Prostate gland (tissue), 2 donors: Measurements from ENCODE around the gene OR51D1. TPM values are rescaled to one million over a fixed set of nuclear protein-coding genes. Genes with fewer than 3 reads are reported as not detected.

Experiments
- DNase-seq: peaks from one replicate; pipeline ENCODE4 v3.0.0-alpha.2; 2019; ENCODE audit warnings: low spot score
- H3K27ac ChIP-seq, 2 donors: fragments of 200-600 bp; sonication (generic); 2 replicates each; pipeline ENCODE4 v1.5.1; 2017 to 2019
- H3K27me3 ChIP-seq: fragments of 200-600 bp; sonication (generic); replicated peaks from 2 replicates; pipeline ENCODE4 v1.5.1; 2019; ENCODE audit not compliant: insufficient read depth
- H3K36me3 ChIP-seq, 2 donors: fragments of 200-600 bp; sonication (generic); 1 replicate in 1 of 2; 2 replicates in 1 of 2; pipeline versions ENCODE4 v1.5.1 to v1.8.1; 2017 to 2019
- H3K4me1 ChIP-seq: fragments of 200-600 bp; sonication (generic); replicated peaks from 2 replicates; pipeline ENCODE4 v1.5.1; 2019
- H3K4me3 ChIP-seq, 2 donors: fragments of 200-600 bp; sonication (generic); 2 replicates each; pipeline ENCODE4 v1.5.1; 2017 to 2019
- H3K9me3 ChIP-seq: fragments of 200-600 bp; sonication (generic); 2 replicates; pipeline ENCODE4 v1.5.1; 2017
- CTCF ChIP-seq, 4 experiments: fragments of 200-600 bp in 2 of 4; fragments of 450-650 bp in 2 of 4; sonication (generic) in 2 of 4; IDR thresholded peaks; 1 replicate in 3 of 4; 2 replicates in 1 of 4; pipeline ENCODE4 v1.5.1; 2016 to 2019; ENCODE audit warnings: antibody characterized with exemption in 4 of 4, mild to moderate bottlenecking in 2 of 4, moderate library complexity in 2 of 4
- POLR2A ChIP-seq: fragments of 450-650 bp; IDR thresholded peaks from one replicate; pipeline ENCODE4 v1.6.1; 2016; ENCODE audit warnings: antibody characterized with exemption, mild to moderate bottlenecking
- POLR2AphosphoS5 ChIP-seq: sonication (generic); formaldehyde crosslinking; IDR thresholded peaks from one replicate; pipeline ENCODE4 v1.6.1; 2017; ENCODE audit warnings: antibody characterized with exemption
- WGBS: methylation state at CpG from one replicate; pipeline ENCODE4 v1.1.5; 2018; 5-methylcytosine and 5-hydroxymethylcytosine counted together
- intact Hi-C: fragments of 100-400 bp; cut with DNase I; formaldehyde crosslinking; loops from one replicate; pipeline ENCODE4 v1.14.2; 2022
- total RNA-seq, 2 donors: library from RNA; depleted of rRNA; stranded (reverse); fragments of >200 nt; gene quantifications; one replicate each; pipeline ENCODE4 v1.1.0, GENCODE V29; 2016

The OR51D1 gene
- total RNA-seq, 2 donors from 2014 or later = not detected

GRCh38 chr11:4643682-4644081 lies 6.4 kb downstream of the OR51D1 start, which contains the start of gene OR51E1:
Gene OR51E1, plus strand, starts transcription at chr11:4643982. Its CDS starts 8,545 bp downstream, at chr11:4652527.
- intact Hi-C loops = no loop called here
- H3K4me3 ChIP-seq = peak within 1 kb of the TSS; percentile 0 to 8
- no peaks in the 10 kb centered on the region for H3K4me1 ChIP-seq
- no peak for TF ChIP-seq CTCF (IDR thresholded peaks at IDR 0.05)
- TF ChIP-seq POLR2AphosphoS5 = no peak
- TF ChIP-seq POLR2A = no peak
- peak within 1 kb of the TSS in 1 of 2 donors; percentile 12 for H3K27ac ChIP-seq
- H3K36me3 ChIP-seq = no peaks in the 10 kb centered on the region
- WGBS = 81% methylated on average over 3 of the region's 3 CpGs
- DNase-seq = no peak
- no peaks in the 10 kb centered on the region for H3K27me3 ChIP-seq
- no peaks in the 10 kb centered on the region for H3K9me3 ChIP-seq

- Histone ChIP-seq H3K4me3 (peak overlapping the region; percentile 0 to 3), H3K27me3 (no peaks in the 10 kb centered on the region), H3K27ac (peak overlapping the region in 1 of 2 donors; percentile 12), H3K36me3 (no peaks in the 10 kb centered on the region), H3K9me3 (no peaks in the 10 kb centered on the region), H3K4me1 (no peaks in the 10 kb centered on the region)
- intact Hi-C loops = no loop called here
- DNase-seq = no peak
- WGBS = 75% methylated on average over 4 of the region's 4 CpGs
- no peak for TF ChIP-seq CTCF (IDR thresholded peaks at IDR 0.05)
- TF ChIP-seq POLR2AphosphoS5 = no peak
- TF ChIP-seq POLR2A = no peak
Observed at GRCh38 chr11:4644233-4644632, 7.0 kb downstream of the OR51D1 start.

GRCh38 chr11:4645974-4646373 lies 8.7 kb downstream of the OR51D1 start:
- 34% methylated on average over 2 of the region's 2 CpGs for WGBS
- H3K27me3 ChIP-seq = no peaks in the 10 kb centered on the region
- no peaks in the 10 kb centered on the region for H3K4me1 ChIP-seq
- TF ChIP-seq CTCF (IDR thresholded peaks at IDR 0.05) (no peak), POLR2A (no peak), POLR2AphosphoS5 (peak; percentile 7)
- no peaks in the 10 kb centered on the region for H3K36me3 ChIP-seq
- H3K4me3 ChIP-seq = no peak overlapping the region
- DNase-seq = no peak
- peak overlapping the region in 1 of 2 donors; percentile 44 for H3K27ac ChIP-seq
- intact Hi-C loops = no loop called here
- no peaks in the 10 kb centered on the region for H3K9me3 ChIP-seq

- H3K27ac ChIP-seq = peak overlapping the region in 1 of 2 donors; percentile 6
- no peaks in the 10 kb centered on the region for H3K36me3 ChIP-seq
- no peaks in the 10 kb centered on the region for H3K4me1 ChIP-seq
- 77% methylated on average over 4 of the region's 4 CpGs for WGBS
- H3K4me3 ChIP-seq = no peak overlapping the region
- H3K9me3 ChIP-seq = no peaks in the 10 kb centered on the region
- no peaks in the 10 kb centered on the region for H3K27me3 ChIP-seq
- TF ChIP-seq CTCF (IDR thresholded peaks at IDR 0.05) (no peak), POLR2AphosphoS5 (no peak), POLR2A (no peak)
- intact Hi-C loops = no loop called here
- no peak for DNase-seq
Observed at GRCh38 chr11:4647766-4648165, 10.5 kb downstream of the OR51D1 start.

GRCh38 chr11:4654635-4655369 lies 17.5 kb downstream of the OR51D1 start:
- Histone ChIP-seq H3K27me3 (no peaks in the 10 kb centered on the region), H3K27ac (no peak overlapping the region), H3K36me3 (no peaks in the 10 kb centered on the region), H3K4me3 (no peak overlapping the region), H3K9me3 (no peaks in the 10 kb centered on the region), H3K4me1 (no peaks in the 10 kb centered on the region)
- DNase-seq = no peak
- TF ChIP-seq POLR2A (no peak), POLR2AphosphoS5 (no peak), CTCF (IDR thresholded peaks at IDR 0.05) (no peak)
- intact Hi-C loops = no loop called here
- WGBS = 90% methylated on average over 2 of the region's 2 CpGs
